Neural cell (in vitro differentiated cells): ENCODE results near the gene OR8B4. TPM values are rescaled to one million over a fixed set of nuclear protein-coding genes. Genes with fewer than 3 reads are reported as not detected.

Experiments
- H2AFZ ChIP-seq: fragments of 200-600, 300-800 bp; sonication (generic), shearing (Covaris generic); 2 replicates; pipeline ENCODE4 v1.6.0; 2014; ENCODE audit warnings: low read depth, mild to moderate bottlenecking, antibody characterized with exemption, low read length, moderate library complexity
- H3F3A ChIP-seq: fragments of 200-600 bp; shearing (Covaris generic); 2 replicates; pipeline ENCODE4 v1.6.1; 2016; ENCODE audit warnings: mild to moderate bottlenecking, moderate library complexity, mixed read lengths, antibody characterized with exemption, low read length; ENCODE audit not compliant: insufficient read depth, poor library complexity, severe bottlenecking
- H3K27ac ChIP-seq: fragments of 200-600, 300-800 bp; sonication (generic), shearing (Covaris generic); 2 replicates; pipeline ENCODE4 v1.5.1; 2014; ENCODE audit warnings: mild to moderate bottlenecking, low read length, moderate library complexity
- H3K27me3 ChIP-seq: fragments of 300-800, 200-600 bp; sonication (generic), shearing (Covaris generic); 2 replicates; pipeline ENCODE4 v1.6.0; 2014; ENCODE audit warnings: mild to moderate bottlenecking, low read depth, low read length, moderate library complexity; ENCODE audit not compliant: insufficient read depth
- H3K36me3 ChIP-seq: fragments of 300-800, 200-600 bp; sonication (generic), shearing (Covaris generic); 2 replicates; pipeline ENCODE4 v1.5.1; 2014; ENCODE audit warnings: mild to moderate bottlenecking, antibody characterized with exemption, low read length, moderate library complexity; ENCODE audit not compliant: insufficient read depth
- H3K4me2 ChIP-seq: fragments of 300-800, 200-600 bp; sonication (generic), shearing (Covaris generic); 2 replicates; pipeline ENCODE4 v1.6.0; 2014; ENCODE audit warnings: mild to moderate bottlenecking, low read length
- H3K4me3 ChIP-seq: fragments of 300-800, 200-600 bp; sonication (generic), shearing (Covaris generic); 2 replicates; pipeline ENCODE4 v1.5.1; 2014; ENCODE audit warnings: mild to moderate bottlenecking, low read length, moderate library complexity
- H3K79me2 ChIP-seq: fragments of 200-600 bp; shearing (Covaris generic); replicated peaks from 2 replicates; pipeline ENCODE4 v1.6.0; 2014; ENCODE audit warnings: mild to moderate bottlenecking, low read length, moderate library complexity; ENCODE audit not compliant: insufficient read depth
- H3K9ac ChIP-seq: fragments of 300-800, 200-600 bp; sonication (generic), shearing (Covaris generic); 2 replicates; pipeline ENCODE4 v1.6.1; 2016; ENCODE audit warnings: mild to moderate bottlenecking, low read length, mixed read lengths
- H3K9me2 ChIP-seq: fragments of 200-600 bp; shearing (Covaris generic); 2 replicates; pipeline ENCODE4 v1.6.1; 2016; ENCODE audit warnings: mild to moderate bottlenecking, low read length, mixed read lengths; ENCODE audit not compliant: insufficient read depth
- H3K9me3 ChIP-seq: fragments of 200-600, 300-800 bp; sonication (generic), shearing (Covaris generic); 2 replicates; pipeline ENCODE4 v1.6.1; 2016; ENCODE audit warnings: mild to moderate bottlenecking, mixed run types, low read length, moderate library complexity, mixed read lengths
- H4K20me1 ChIP-seq: fragments of 200-600 bp; shearing (Covaris generic); 2 replicates; pipeline ENCODE4 v1.6.1; 2016; ENCODE audit warnings: mild to moderate bottlenecking, mixed run types; ENCODE audit not compliant: insufficient read depth
- EP300 ChIP-seq: fragments of 450-650 bp; conservative IDR thresholded peaks from 2 replicates; pipeline ENCODE4 v1.6.1; 2014; ENCODE audit warnings: antibody characterized with exemption, mild to moderate bottlenecking, moderate library complexity; ENCODE audit not compliant: poor library complexity, severe bottlenecking
- EZH2 ChIP-seq: fragments of 200-600, 300-800 bp; shearing (Covaris generic), sonication (generic); IDR thresholded peaks from 2 replicates; pipeline ENCODE4 v1.6.1; 2014; ENCODE audit warnings: antibody characterized with exemption, low read length, borderline replicate concordance, mild to moderate bottlenecking; ENCODE audit not compliant: insufficient read depth, poor library complexity, severe bottlenecking
- MXI1 ChIP-seq: fragments of 450-650 bp; conservative IDR thresholded peaks from 2 replicates; pipeline ENCODE4 v1.6.1; 2014; ENCODE audit warnings: antibody characterized with exemption, mild to moderate bottlenecking; ENCODE audit not compliant: poor library complexity, severe bottlenecking
- POLR2AphosphoS5 ChIP-seq: IDR thresholded peaks from 2 replicates; pipeline ENCODE4 v1.6.1; 2012
- RAD21 ChIP-seq: fragments of 450-650 bp; conservative IDR thresholded peaks from 2 replicates; pipeline ENCODE4 v1.6.1; 2014; ENCODE audit warnings: antibody characterized with exemption, mild to moderate bottlenecking, moderate library complexity
- SMC3 ChIP-seq: fragments of 450-650 bp; conservative IDR thresholded peaks from 2 replicates; pipeline ENCODE4 v1.6.1; 2014; ENCODE audit warnings: antibody characterized with exemption, mild to moderate bottlenecking, moderate library complexity; ENCODE audit not compliant: poor library complexity
- TAF1 ChIP-seq: IDR thresholded peaks from 2 replicates; pipeline ENCODE4 v1.6.1; 2012; ENCODE audit warnings: low read depth
- polyA plus RNA-seq: library from polyadenylated mRNA; depleted of rRNA; stranded (reverse); fragments of >200 nt; gene quantifications from 2 replicates; pipeline ENCODE4 v1.2.3, GENCODE V29; 2014
- TF ChIP-seq, protein P1 (sequence below): fragments of 450-650 bp; IDR thresholded peaks from 2 replicates; pipeline ENCODE4 v1.5.1; 2014; ENCODE audit warnings: antibody characterized with exemption, mild to moderate bottlenecking, moderate library complexity; ENCODE audit not compliant: poor library complexity, severe bottlenecking
- TF ChIP-seq, protein P2 (sequence below): IDR thresholded peaks from 2 replicates; pipeline ENCODE4 v1.6.1; 2012; ENCODE audit warnings: borderline replicate concordance

The OR8B4 gene
- polyA plus RNA-seq, 1 donor from 2014 or later: not detected

DNA sequence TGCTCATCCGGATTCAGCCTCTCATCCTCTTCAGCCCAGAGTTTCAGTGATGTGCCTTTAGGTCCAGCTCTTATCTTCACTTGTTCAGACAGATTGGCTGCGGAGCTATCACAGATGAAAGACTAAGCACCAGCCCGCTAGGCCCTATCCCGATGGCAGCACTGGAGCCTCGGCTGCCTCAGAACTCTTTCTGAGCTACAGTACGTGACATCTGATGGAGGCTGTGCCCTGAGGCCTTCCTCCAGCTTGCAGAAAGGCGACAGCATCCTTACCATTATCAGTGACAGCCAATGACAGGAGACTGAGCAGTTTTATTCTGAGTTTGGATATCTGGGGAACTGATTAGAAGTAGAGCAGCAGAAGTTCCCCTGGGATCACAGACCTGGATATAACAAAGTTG is 16.8 kb upstream of the OR8B4 start:
- Histone ChIP-seq H2AFZ (no peak overlapping the region), H4K20me1 (no peaks in the 10 kb centered on the region), H3K27ac (no peak overlapping the region), H3K9me3 (no peaks in the 10 kb centered on the region), H3K9ac (no peak overlapping the region), H3K4me3 (no peak overlapping the region), H3K4me2 (no peak overlapping the region), H3K36me3 (no peaks in the 10 kb centered on the region), H3K27me3 (no peaks in the 10 kb centered on the region), H3F3A (no peaks in the 10 kb centered on the region), H3K79me2 (no peaks in the 10 kb centered on the region), H3K9me2 (no peaks in the 10 kb centered on the region)
- TF ChIP-seq SMC3: no peak
- TF ChIP-seq TAF1: no peak
- TF ChIP-seq, protein P1, sequence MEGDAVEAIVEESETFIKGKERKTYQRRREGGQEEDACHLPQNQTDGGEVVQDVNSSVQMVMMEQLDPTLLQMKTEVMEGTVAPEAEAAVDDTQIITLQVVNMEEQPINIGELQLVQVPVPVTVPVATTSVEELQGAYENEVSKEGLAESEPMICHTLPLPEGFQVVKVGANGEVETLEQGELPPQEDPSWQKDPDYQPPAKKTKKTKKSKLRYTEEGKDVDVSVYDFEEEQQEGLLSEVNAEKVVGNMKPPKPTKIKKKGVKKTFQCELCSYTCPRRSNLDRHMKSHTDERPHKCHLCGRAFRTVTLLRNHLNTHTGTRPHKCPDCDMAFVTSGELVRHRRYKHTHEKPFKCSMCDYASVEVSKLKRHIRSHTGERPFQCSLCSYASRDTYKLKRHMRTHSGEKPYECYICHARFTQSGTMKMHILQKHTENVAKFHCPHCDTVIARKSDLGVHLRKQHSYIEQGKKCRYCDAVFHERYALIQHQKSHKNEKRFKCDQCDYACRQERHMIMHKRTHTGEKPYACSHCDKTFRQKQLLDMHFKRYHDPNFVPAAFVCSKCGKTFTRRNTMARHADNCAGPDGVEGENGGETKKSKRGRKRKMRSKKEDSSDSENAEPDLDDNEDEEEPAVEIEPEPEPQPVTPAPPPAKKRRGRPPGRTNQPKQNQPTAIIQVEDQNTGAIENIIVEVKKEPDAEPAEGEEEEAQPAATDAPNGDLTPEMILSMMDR: no peak
- no peak for TF ChIP-seq EZH2
- no peak for TF ChIP-seq EP300
- no peak for TF ChIP-seq MXI1
- TF ChIP-seq, protein P2, sequence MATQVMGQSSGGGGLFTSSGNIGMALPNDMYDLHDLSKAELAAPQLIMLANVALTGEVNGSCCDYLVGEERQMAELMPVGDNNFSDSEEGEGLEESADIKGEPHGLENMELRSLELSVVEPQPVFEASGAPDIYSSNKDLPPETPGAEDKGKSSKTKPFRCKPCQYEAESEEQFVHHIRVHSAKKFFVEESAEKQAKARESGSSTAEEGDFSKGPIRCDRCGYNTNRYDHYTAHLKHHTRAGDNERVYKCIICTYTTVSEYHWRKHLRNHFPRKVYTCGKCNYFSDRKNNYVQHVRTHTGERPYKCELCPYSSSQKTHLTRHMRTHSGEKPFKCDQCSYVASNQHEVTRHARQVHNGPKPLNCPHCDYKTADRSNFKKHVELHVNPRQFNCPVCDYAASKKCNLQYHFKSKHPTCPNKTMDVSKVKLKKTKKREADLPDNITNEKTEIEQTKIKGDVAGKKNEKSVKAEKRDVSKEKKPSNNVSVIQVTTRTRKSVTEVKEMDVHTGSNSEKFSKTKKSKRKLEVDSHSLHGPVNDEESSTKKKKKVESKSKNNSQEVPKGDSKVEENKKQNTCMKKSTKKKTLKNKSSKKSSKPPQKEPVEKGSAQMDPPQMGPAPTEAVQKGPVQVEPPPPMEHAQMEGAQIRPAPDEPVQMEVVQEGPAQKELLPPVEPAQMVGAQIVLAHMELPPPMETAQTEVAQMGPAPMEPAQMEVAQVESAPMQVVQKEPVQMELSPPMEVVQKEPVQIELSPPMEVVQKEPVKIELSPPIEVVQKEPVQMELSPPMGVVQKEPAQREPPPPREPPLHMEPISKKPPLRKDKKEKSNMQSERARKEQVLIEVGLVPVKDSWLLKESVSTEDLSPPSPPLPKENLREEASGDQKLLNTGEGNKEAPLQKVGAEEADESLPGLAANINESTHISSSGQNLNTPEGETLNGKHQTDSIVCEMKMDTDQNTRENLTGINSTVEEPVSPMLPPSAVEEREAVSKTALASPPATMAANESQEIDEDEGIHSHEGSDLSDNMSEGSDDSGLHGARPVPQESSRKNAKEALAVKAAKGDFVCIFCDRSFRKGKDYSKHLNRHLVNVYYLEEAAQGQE: no peak
- TF ChIP-seq RAD21: no peak
- no peak for TF ChIP-seq POLR2AphosphoS5

DNA sequence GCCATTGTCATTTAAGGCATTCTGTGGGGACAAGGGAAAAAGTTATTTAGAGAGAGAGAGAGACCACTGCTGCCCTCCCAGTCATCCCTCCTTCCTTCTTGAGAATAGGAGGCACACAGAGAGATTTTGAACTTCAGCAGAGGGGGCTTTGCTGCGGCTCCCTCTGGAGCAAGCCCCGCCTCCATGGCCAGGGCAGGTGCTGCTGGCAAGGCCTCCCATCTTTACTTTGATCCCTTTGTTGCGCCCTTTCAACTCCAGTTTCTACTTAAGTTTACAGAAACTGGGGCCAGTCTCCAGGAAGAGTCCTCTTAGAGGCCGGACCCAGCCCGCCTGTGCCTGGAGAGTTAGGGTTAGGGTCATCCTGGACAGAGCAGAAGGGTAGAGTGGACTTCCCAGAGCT is 16.4 kb upstream of the OR8B4 start:
- Histone ChIP-seq H3K36me3 (no peaks in the 10 kb centered on the region), H3F3A (no peaks in the 10 kb centered on the region), H3K9me2 (no peaks in the 10 kb centered on the region), H3K27me3 (no peaks in the 10 kb centered on the region), H3K4me3 (no peak overlapping the region), H3K79me2 (no peaks in the 10 kb centered on the region), H3K9ac (no peak overlapping the region), H4K20me1 (no peaks in the 10 kb centered on the region), H3K27ac (no peak overlapping the region), H3K9me3 (no peaks in the 10 kb centered on the region), H3K4me2 (no peak overlapping the region), H2AFZ (no peak overlapping the region)
- no peak for TF ChIP-seq TAF1
- no peak for TF ChIP-seq SMC3
- no peak for TF ChIP-seq POLR2AphosphoS5
- TF ChIP-seq, protein P2: no peak
- no peak for TF ChIP-seq EZH2
- TF ChIP-seq MXI1: no peak
- TF ChIP-seq EP300: no peak
- TF ChIP-seq RAD21: no peak
- TF ChIP-seq, protein P1: no peak
